ENCODE data around the gene IDE.
"Not testable (repeated sequence)": the region's sequence is repeated elsewhere in the genome, so short reads cannot be mapped to it uniquely, and the experiment has no call there.

Gene IDE

DNA sequence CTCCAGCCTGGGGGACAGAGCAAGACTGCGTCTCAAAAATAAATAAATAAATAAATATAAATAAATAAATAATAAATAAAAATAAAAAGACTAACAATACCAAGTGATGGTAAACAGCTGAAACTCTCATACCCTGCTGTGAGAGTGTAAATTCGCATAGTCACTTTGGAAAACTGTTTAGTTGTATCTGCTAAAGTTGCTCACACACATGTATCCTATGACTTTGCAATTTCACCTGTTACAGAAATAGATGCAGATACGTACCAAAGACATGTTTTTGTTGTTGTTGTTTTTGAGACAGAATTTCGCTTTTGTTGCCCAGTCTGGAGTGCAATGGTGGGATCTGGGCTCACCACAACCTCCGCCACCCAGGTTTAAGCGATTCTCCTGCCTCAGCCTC, 135.7 kb downstream of the IDE start:
- Histone ChIP-seq H3K27me3 (replicated peaks; ENCODE audit: control insufficient read depth, insufficient read depth, low read length) (no peaks in the 10 kb centered on the region), H3K36me3 (ENCODE audit: control insufficient read depth, insufficient read depth, low read length) (no peaks in the 10 kb centered on the region), H3K4me3 (replicated peaks; ENCODE audit: low read depth, low read length) (no peak overlapping the region)
- DNase-seq (ENCODE audit: extremely low read depth, insufficient read length), result no peak
- TF ChIP-seq, protein P1, sequence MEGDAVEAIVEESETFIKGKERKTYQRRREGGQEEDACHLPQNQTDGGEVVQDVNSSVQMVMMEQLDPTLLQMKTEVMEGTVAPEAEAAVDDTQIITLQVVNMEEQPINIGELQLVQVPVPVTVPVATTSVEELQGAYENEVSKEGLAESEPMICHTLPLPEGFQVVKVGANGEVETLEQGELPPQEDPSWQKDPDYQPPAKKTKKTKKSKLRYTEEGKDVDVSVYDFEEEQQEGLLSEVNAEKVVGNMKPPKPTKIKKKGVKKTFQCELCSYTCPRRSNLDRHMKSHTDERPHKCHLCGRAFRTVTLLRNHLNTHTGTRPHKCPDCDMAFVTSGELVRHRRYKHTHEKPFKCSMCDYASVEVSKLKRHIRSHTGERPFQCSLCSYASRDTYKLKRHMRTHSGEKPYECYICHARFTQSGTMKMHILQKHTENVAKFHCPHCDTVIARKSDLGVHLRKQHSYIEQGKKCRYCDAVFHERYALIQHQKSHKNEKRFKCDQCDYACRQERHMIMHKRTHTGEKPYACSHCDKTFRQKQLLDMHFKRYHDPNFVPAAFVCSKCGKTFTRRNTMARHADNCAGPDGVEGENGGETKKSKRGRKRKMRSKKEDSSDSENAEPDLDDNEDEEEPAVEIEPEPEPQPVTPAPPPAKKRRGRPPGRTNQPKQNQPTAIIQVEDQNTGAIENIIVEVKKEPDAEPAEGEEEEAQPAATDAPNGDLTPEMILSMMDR (IDR thresholded peaks at IDR 0.05; ENCODE audit: insufficient read depth, low read length, poor library complexity, severe bottlenecking), result no peak

DNA sequence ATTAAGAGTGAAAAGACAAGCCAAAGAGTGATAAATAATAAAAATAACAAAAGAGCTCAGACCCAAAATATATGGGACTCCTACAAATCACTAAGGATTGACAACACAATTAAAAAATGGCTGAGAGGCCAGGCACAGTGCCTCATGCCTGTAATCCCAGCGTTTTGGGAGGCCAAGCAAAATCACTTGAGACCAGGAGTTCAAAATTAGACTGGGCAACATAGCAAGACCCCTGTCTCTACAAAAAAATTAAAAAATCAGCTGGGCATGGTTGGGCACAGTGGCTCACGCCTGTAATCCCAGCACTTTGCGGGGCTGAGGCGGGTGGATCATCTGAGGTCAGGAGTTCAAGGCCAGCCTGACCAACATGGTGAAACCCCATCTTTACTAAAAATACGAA, 137.3 kb downstream of the IDE start:
- Histone ChIP-seq H3K36me3 (ENCODE audit: control insufficient read depth, insufficient read depth, low read length) (no peaks in the 10 kb centered on the region), H3K27me3 (replicated peaks; ENCODE audit: control insufficient read depth, insufficient read depth, low read length) (no peaks in the 10 kb centered on the region), H3K4me3 (replicated peaks; ENCODE audit: low read depth, low read length) (no peak overlapping the region)
- TF ChIP-seq, protein P1 (IDR thresholded peaks at IDR 0.05; ENCODE audit: insufficient read depth, low read length, poor library complexity, severe bottlenecking), result no peak
- DNase-seq (ENCODE audit: extremely low read depth, insufficient read length), result no peak

DNA sequence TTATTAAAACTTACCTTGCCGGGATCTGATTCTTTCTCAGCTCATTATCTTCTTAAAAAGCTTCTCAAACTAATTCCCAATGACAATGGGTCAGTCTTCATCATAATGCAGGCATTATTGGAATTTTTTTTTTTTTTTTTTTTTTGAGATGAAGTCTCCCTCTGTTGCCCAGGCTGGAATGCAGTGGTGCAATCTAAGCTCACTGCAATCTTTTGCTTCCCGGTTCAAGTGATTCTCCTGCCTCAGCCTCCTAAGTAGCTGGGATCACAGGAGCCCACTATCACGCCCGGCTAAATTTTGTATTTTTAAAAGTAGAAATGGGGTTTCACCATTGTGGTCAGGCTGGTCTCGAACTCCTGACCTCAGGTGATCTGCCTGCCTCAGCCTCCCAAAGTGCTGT, 137.8 kb downstream of the IDE start:
- DNase-seq (ENCODE audit: extremely low read depth, insufficient read length); H3K27me3 ChIP-seq (replicated peaks; ENCODE audit: control insufficient read depth, insufficient read depth, low read length); H3K4me3 ChIP-seq (replicated peaks; ENCODE audit: low read depth, low read length); H3K36me3 ChIP-seq (ENCODE audit: control insufficient read depth, insufficient read depth, low read length): not testable (repeated sequence)

DNA sequence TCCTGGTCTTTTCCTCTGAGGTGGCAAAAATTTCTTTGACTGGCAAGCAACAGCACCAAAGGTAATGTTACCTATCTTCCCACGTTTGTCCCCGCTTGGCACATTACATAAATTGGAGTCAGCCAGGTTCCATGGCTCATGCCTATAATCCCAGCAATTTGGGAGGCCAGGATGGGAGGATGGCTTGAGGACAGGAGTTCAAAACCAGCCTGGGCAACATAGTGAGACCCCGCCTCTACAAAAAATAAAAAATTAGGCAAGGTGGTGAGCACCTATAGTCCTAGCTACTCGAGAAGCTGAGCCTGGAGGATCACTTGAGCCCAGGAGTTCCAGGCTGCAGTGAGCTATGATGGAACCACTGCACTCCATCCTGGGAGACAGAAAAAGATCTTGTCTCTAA, 139.5 kb downstream of the IDE start:
- H3K36me3 ChIP-seq (ENCODE audit: control insufficient read depth, insufficient read depth, low read length), result no peaks in the 10 kb centered on the region
- TF ChIP-seq, protein P1 (IDR thresholded peaks at IDR 0.05; ENCODE audit: insufficient read depth, low read length, poor library complexity, severe bottlenecking), result no peak
- H3K27me3 ChIP-seq (replicated peaks; ENCODE audit: control insufficient read depth, insufficient read depth, low read length), result no peaks in the 10 kb centered on the region
- no peak overlapping the region for H3K4me3 ChIP-seq (replicated peaks; ENCODE audit: low read depth, low read length)
- DNase-seq (ENCODE audit: extremely low read depth, insufficient read length), result no peak

DNA sequence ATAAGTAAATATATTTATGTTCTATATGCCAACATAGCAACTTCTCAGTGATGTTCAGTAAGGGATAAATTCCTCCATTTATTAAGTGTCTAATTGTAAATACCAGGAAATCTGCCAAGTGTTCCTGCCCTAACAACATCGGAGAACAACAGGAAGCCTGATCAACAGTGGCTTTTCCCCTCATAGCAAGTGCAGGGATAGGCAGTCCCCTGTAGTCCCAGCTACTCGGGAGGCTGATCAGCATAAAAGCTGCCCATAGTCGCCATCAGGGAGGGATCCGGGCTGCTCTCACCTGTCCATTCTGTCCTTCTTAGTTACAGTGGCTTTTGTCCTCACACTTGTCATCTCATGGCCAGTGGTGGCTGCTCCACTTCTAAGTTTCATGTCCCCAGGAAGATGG, 141.3 kb downstream of the IDE start:
- no peak overlapping the region for H3K4me3 ChIP-seq (replicated peaks; ENCODE audit: low read depth, low read length)
- H3K36me3 ChIP-seq (ENCODE audit: control insufficient read depth, insufficient read depth, low read length), result no peaks in the 10 kb centered on the region
- DNase-seq (ENCODE audit: extremely low read depth, insufficient read length), result no peak
- H3K27me3 ChIP-seq (replicated peaks; ENCODE audit: control insufficient read depth, insufficient read depth, low read length), result no peaks in the 10 kb centered on the region
- TF ChIP-seq, protein P1 (IDR thresholded peaks at IDR 0.05; ENCODE audit: insufficient read depth, low read length, poor library complexity, severe bottlenecking), result no peak

DNA sequence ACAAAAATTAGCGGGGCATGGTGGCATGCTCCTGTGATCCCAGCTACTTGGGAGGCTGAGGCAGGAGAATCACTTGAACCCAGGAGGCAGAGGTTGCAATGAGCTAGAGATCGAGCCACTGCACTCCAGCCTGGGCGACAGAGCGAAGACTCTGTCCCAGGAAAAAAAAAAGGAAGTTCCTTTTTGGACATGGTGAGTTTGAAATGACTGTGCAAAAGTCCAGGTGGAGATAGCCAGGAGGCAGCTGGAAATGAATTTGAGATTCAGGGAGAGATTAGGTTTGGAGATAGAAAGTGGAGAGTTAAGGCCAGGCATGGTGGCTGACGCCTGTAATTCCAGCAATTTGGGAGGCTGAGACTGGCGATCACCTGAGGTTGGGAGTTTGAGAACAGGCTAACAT, 143.8 kb downstream of the IDE start:
- DNase-seq (ENCODE audit: extremely low read depth, insufficient read length), result no peak
- Histone ChIP-seq H3K36me3 (ENCODE audit: control insufficient read depth, insufficient read depth, low read length) (no peaks in the 10 kb centered on the region), H3K4me3 (replicated peaks; ENCODE audit: low read depth, low read length) (no peak overlapping the region), H3K27me3 (replicated peaks; ENCODE audit: control insufficient read depth, insufficient read depth, low read length) (no peaks in the 10 kb centered on the region)
- TF ChIP-seq, protein P1 (IDR thresholded peaks at IDR 0.05; ENCODE audit: insufficient read depth, low read length, poor library complexity, severe bottlenecking), result no peak

Data from GM06990 (cell line).